Panc1 (cell line): ENCODE results near the gene TNRC18. TPM values are rescaled to one million over a fixed set of nuclear protein-coding genes. Genes with fewer than 3 reads are reported as not detected.
"Not testable (repeated sequence)": the region's sequence is repeated elsewhere in the genome, so short reads cannot be mapped to it uniquely, and the experiment has no call there.

ENCODE experiments used
- ATAC-seq: fragments of 200-7000 bp; cut with Tn5 transposase; 2 replicates; pipeline ENCODE4 v1.9.1; 2020; ENCODE audit warnings: mild to moderate bottlenecking, moderate library complexity
- BruUV-seq: library from RNA; stranded (reverse); fragments of 400-500 nt; replicated peaks from 2 replicates; lab custom pipeline; 2021; lab: Mats Ljungman, UMichigan
- CTCF ChIA-PET: fragments of 300-600 bp; sonication (Branson Sonifier 250); formaldehyde crosslinking; loops from one replicate; lab custom pipeline; 2022; ENCODE audit warnings: antibody characterized with exemption; lab: Charles Lee
- POLR2A ChIA-PET: fragments of 300-600 bp; sonication (Branson Sonifier 250); formaldehyde crosslinking; loops from one replicate; lab custom pipeline; 2022; ENCODE audit warnings: antibody characterized with exemption; lab: Charles Lee
- DNase-seq: peaks from one replicate; pipeline ENCODE4 v3.0.0-alpha.2; 2010; ENCODE audit warnings: low read depth, low spot score
- H3K27ac ChIP-seq: 2 replicates; pipeline ENCODE4 v1.5.1; 2011; ENCODE audit warnings: mild to moderate bottlenecking, low read length, inconsistent platforms
- H3K27me3 ChIP-seq: fragments of 200-500 bp; sonication (Bioruptor generic); 2 replicates; pipeline ENCODE4 v1.6.0; 2014; ENCODE audit warnings: low read length, inconsistent platforms; ENCODE audit not compliant: control insufficient read depth, insufficient read depth
- H3K36me3 ChIP-seq: fragments of 200-500 bp; sonication (Bioruptor generic); 2 replicates; pipeline ENCODE4 v1.5.1; 2014; ENCODE audit warnings: inconsistent platforms, mild to moderate bottlenecking, low read length, moderate library complexity; ENCODE audit not compliant: control insufficient read depth, insufficient read depth
- H3K4me1 ChIP-seq: 2 replicates; pipeline ENCODE4 v1.5.1; 2011; ENCODE audit warnings: inconsistent platforms, mild to moderate bottlenecking, low read length, moderate library complexity; ENCODE audit not compliant: control insufficient read depth, insufficient read depth
- H3K4me3 ChIP-seq, 2 experiments: 2 replicates each; pipeline ENCODE4 v1.5.1; 2011 to 2012; ENCODE audit warnings: low read depth in 2 of 2, low read length in 2 of 2, mild to moderate bottlenecking in 2 of 2, inconsistent platforms in 1 of 2, moderate library complexity in 1 of 2
- H3K9me3 ChIP-seq: fragments of 200-500 bp; sonication (Bioruptor generic); 2 replicates; pipeline ENCODE4 v1.5.1; 2014; ENCODE audit warnings: low read depth, mild to moderate bottlenecking, inconsistent platforms, low read length, moderate library complexity; ENCODE audit not compliant: control insufficient read depth, insufficient read depth
- CTCF ChIP-seq: fragments of 450-650 bp; IDR thresholded peaks from 2 replicates; pipeline ENCODE4 v1.5.1; 2017; ENCODE audit warnings: mild to moderate bottlenecking
- POLR2AphosphoS5 ChIP-seq: IDR thresholded peaks from 2 replicates; pipeline ENCODE4 v1.6.1; 2012; ENCODE audit warnings: mild to moderate bottlenecking, low read depth, low read length, moderate library complexity
- REST ChIP-seq, 2 experiments: IDR thresholded peaks; 2 replicates each; pipeline ENCODE4 v1.6.1; 2011 to 2012; ENCODE audit warnings: low read depth in 2 of 2, control low read depth in 1 of 2, low read length in 1 of 2, mild to moderate bottlenecking in 1 of 2, moderate library complexity in 1 of 2; ENCODE audit not compliant: insufficient read depth in 1 of 2
- SIN3A ChIP-seq: IDR thresholded peaks from 2 replicates; pipeline ENCODE4 v1.6.1; 2012; ENCODE audit warnings: low read depth, mild to moderate bottlenecking, low read length, moderate library complexity, borderline replicate concordance; ENCODE audit not compliant: insufficient read depth
- TCF7L2 ChIP-seq: IDR thresholded peaks from 2 replicates; pipeline ENCODE4 v1.6.1; 2011; ENCODE audit warnings: mild to moderate bottlenecking, low read depth, low read length, inconsistent platforms
- in situ Hi-C: cut with HindIII; loops from 2 replicates; pipeline ENCODE4 v1.10.0; 2016; ENCODE audit warnings: low sequenced_read_pairs, low pct_unique_long_range_greater_than_20kb
- intact Hi-C: fragments of 100-400 bp; cut with micrococcal nuclease; formaldehyde crosslinking; loops from one replicate; pipeline ENCODE4 v1.10.0; 2022; ENCODE audit not compliant: unreplicated experiment
- total RNA-seq: library from RNA; stranded (reverse); gene quantifications from one replicate; pipeline ENCODE4 v1.2.1, GENCODE V29; 2021; ENCODE audit not compliant: unreplicated experiment

The TNRC18 gene
- total RNA-seq, 1 experiment from 2014 or later, result 148 TPM

GRCh38 chr7:5309146-5309545, 114.5 kb downstream of the TNRC18 start:
- in situ Hi-C loops, result no loop called here
- Histone ChIP-seq H3K4me3 (no peak overlapping the region), H3K9me3 (no peaks in the 10 kb centered on the region), H3K27me3 (no peaks in the 10 kb centered on the region), H3K4me1 (no peaks in the 10 kb centered on the region), H3K36me3 (peaks cover 3% of the 10 kb centered on the region; the same call in 1 of the 2 replicates), H3K27ac (no peak overlapping the region)
- CTCF ChIA-PET, result no interaction called here
- POLR2A ChIA-PET, result no interaction called here
- intact Hi-C loops, result no loop called here
- no peak for ATAC-seq
- no TSS peak for BruUV-seq
- DNase-seq, result no peak
- TF ChIP-seq REST (IDR thresholded peaks at IDR 0.05; ENCODE audit: insufficient read depth in 1 of 2, low read depth in 2 of 2, low read length in 1 of 2) (no peak), POLR2AphosphoS5 (no peak), CTCF (no peak), SIN3A (no peak), TCF7L2 (no peak)

- in situ Hi-C loops, H3K4me3 ChIP-seq, intact Hi-C loops, H3K36me3 ChIP-seq, H3K4me1 ChIP-seq, H3K9me3 ChIP-seq, H3K27me3 ChIP-seq, POLR2A ChIA-PET, DNase-seq, H3K27ac ChIP-seq, ATAC-seq: not testable (repeated sequence)
- TSS peak; percentile 57 for BruUV-seq
- CTCF ChIA-PET, result interaction anchor here (0.6 kb wide), 1 partner anchor 88 kb away, joined by 3 read pairs; no protein-coding TSS in a partner anchor
Measured at GRCh38 chr7:5307221-5308142, 116.2 kb downstream of the TNRC18 start.

- CTCF ChIA-PET, result interaction anchor here (0.7 kb wide), 1 partner anchor 76 kb away, joined by 7 read pairs; no protein-coding TSS in a partner anchor
- POLR2A ChIA-PET, result not testable (repeated sequence)
Measured at GRCh38 chr7:5305050-5305449, 118.6 kb downstream of the TNRC18 start.

More at GRCh38 chr7:5305050-5305449, 118.6 kb downstream of the TNRC18 start:
- in situ Hi-C loops, H3K27me3 ChIP-seq, ATAC-seq, H3K27ac ChIP-seq, H3K4me1 ChIP-seq, DNase-seq, intact Hi-C loops, BruUV-seq, H3K9me3 ChIP-seq, H3K4me3 ChIP-seq, H3K36me3 ChIP-seq: not testable (repeated sequence)
- 0 out of 2 replicates have a peak, but pooled peaks have one; percentile 17 for TF ChIP-seq POLR2AphosphoS5
